ENCODE data around the gene PRKAA1. TPM values are rescaled to one million over a fixed set of nuclear protein-coding genes. Genes with fewer than 3 reads are reported as not detected.

PRKAA1 gene
- total and polyA plus RNA-seq, 2 of the 13 experiments (the other 11 are each of a cell fraction or from before 2014, with no cell fraction given): 36.6 to 58.0 TPM

DNA sequence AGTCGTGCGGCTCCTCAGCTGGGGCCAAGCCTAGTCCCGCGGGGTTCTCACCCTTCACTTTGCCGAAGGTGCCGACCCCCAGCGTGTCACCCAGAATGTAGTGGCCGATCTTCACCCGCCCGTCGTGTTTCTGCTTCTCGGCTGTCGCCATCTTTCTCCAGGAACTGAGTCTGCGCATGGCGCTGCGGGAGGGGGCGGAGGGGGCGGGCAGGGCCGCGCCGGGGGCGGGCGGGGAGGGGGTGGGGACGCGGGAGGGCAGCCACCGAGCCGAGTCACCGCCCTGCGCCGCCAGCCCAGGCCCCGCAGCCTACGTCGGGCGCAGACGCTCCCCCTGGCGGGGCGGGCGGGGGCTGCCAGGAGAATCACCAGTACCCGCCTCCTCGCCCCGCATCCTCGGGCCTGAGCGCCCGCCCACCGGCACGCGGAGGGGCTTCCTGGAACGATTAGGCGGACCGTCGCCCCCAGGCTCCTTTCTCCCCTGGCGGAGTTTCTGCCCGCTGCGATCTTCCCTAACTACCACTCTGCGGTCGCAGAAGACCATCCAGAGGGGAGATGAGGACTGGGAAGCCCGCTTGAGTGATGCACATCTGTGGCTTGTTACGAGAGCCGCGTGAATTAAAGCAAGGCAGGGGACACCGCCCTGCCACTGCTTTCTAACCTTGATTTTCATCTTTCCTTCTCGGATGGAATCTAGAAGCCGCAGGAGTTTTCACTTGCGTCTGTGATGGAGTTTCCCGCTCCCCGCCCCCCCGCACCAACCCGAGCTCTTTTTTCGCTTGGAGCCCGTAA lies at the start of gene PRKAA1 (continued):
- TF ChIP-seq, protein P1, sequence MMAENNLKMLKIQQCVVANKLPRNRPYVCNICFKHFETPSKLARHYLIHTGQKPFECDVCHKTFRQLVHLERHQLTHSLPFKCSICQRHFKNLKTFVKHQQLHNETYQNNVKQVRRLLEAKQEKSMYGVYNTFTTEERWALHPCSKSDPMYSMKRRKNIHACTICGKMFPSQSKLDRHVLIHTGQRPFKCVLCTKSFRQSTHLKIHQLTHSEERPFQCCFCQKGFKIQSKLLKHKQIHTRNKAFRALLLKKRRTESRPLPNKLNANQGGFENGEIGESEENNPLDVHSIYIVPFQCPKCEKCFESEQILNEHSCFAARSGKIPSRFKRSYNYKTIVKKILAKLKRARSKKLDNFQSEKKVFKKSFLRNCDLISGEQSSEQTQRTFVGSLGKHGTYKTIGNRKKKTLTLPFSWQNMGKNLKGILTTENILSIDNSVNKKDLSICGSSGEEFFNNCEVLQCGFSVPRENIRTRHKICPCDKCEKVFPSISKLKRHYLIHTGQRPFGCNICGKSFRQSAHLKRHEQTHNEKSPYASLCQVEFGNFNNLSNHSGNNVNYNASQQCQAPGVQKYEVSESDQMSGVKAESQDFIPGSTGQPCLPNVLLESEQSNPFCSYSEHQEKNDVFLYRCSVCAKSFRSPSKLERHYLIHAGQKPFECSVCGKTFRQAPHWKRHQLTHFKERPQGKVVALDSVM (CRISPR knock-in tag; IDR thresholded peaks at IDR 0.05): 0 out of 2 replicates have a peak, but pooled peaks have one; percentile 9
- TF ChIP-seq ZNF512B (CRISPR knock-in tag; IDR thresholded peaks at IDR 0.05; ENCODE audit: borderline replicate concordance) (no peak), ZIK1 (CRISPR knock-in tag; IDR thresholded peaks at IDR 0.05; ENCODE audit: borderline replicate concordance, low read depth) (no peak), ZNF224 (CRISPR knock-in tag; IDR thresholded peaks at IDR 0.05) (no peak), ARNT (IDR thresholded peaks at IDR 0.05) (no peak), CTCF (CRISPR knock-in tag; IDR thresholded peaks at IDR 0.05) (peak; percentile 80), KMT2A (CRISPR knock-in tag; IDR thresholded peaks at IDR 0.05) (peak; percentile 63; the same call in 1 of the 2 replicates), SETDB1 (CRISPR knock-in tag; IDR thresholded peaks at IDR 0.05; ENCODE audit: borderline replicate concordance) (no peak), ZNF296 (CRISPR knock-in tag; conservative IDR thresholded peaks at IDR 0.05) (no peak)
- TF ChIP-seq, protein P2, sequence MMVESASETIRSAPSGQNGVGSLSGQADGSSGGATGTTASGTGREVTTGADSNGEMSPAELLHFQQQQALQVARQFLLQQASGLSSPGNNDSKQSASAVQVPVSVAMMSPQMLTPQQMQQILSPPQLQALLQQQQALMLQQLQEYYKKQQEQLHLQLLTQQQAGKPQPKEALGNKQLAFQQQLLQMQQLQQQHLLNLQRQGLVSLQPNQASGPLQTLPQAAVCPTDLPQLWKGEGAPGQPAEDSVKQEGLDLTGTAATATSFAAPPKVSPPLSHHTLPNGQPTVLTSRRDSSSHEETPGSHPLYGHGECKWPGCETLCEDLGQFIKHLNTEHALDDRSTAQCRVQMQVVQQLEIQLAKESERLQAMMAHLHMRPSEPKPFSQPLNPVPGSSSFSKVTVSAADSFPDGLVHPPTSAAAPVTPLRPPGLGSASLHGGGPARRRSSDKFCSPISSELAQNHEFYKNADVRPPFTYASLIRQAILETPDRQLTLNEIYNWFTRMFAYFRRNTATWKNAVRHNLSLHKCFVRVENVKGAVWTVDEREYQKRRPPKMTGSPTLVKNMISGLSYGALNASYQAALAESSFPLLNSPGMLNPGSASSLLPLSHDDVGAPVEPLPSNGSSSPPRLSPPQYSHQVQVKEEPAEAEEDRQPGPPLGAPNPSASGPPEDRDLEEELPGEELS (CRISPR knock-in tag; IDR thresholded peaks at IDR 0.05): 0 out of 2 replicates have a peak, but pooled peaks have one; percentile 26
- TF ChIP-seq, protein P3, sequence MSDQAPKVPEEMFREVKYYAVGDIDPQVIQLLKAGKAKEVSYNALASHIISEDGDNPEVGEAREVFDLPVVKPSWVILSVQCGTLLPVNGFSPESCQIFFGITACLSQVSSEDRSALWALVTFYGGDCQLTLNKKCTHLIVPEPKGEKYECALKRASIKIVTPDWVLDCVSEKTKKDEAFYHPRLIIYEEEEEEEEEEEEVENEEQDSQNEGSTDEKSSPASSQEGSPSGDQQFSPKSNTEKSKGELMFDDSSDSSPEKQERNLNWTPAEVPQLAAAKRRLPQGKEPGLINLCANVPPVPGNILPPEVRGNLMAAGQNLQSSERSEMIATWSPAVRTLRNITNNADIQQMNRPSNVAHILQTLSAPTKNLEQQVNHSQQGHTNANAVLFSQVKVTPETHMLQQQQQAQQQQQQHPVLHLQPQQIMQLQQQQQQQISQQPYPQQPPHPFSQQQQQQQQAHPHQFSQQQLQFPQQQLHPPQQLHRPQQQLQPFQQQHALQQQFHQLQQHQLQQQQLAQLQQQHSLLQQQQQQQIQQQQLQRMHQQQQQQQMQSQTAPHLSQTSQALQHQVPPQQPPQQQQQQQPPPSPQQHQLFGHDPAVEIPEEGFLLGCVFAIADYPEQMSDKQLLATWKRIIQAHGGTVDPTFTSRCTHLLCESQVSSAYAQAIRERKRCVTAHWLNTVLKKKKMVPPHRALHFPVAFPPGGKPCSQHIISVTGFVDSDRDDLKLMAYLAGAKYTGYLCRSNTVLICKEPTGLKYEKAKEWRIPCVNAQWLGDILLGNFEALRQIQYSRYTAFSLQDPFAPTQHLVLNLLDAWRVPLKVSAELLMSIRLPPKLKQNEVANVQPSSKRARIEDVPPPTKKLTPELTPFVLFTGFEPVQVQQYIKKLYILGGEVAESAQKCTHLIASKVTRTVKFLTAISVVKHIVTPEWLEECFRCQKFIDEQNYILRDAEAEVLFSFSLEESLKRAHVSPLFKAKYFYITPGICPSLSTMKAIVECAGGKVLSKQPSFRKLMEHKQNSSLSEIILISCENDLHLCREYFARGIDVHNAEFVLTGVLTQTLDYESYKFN (CRISPR knock-in tag; conservative IDR thresholded peaks at IDR 0.05): peak; percentile 17; the same call in 1 of the 2 replicates

Data from HepG2 (cell line).